ENCODE measurements around the gene MSANTD2.

MSANTD2 gene

GRCh38 chr11:124800226-124800929 lies at the start of gene MSANTD2:
Gene MSANTD2, minus strand, starts transcription at chr11:124800406. Its CDS starts 26 bp downstream, at chr11:124800380.
- H3K4me1 Mint-ChIP-seq = peaks cover 19% of the 10 kb centered on the region
- H3K9me3 Mint-ChIP-seq = no peaks in the 10 kb centered on the region
- H3K36me3 Mint-ChIP-seq = no peaks in the 10 kb centered on the region
- ATAC-seq (peak; percentile 94), DNase-seq (ENCODE audit: low spot score in 2 of 2) (peak; percentile 77 to 90)
- H3K27ac Mint-ChIP-seq = peak within 1 kb of the TSS; percentile 96
- peak within 1 kb of the TSS; percentile 91 for H3K4me3 Mint-ChIP-seq

GRCh38 chr11:124846070-124846673 lies 46.0 kb upstream of the MSANTD2 start:
- DNase-seq (ENCODE audit: low spot score in 2 of 2) = no peak
- Mint-ChIP-seq H3K9me3 (no peaks in the 10 kb centered on the region), H3K36me3 (no peaks in the 10 kb centered on the region), H3K27ac (no peak overlapping the region), H3K4me1 (no peaks in the 10 kb centered on the region), H3K4me3 (no peak overlapping the region)
- no peak for ATAC-seq

GRCh38 chr11:124844664-124845079 lies 44.5 kb upstream of the MSANTD2 start:
- Mint-ChIP-seq H3K9me3 (no peaks in the 10 kb centered on the region), H3K36me3 (no peaks in the 10 kb centered on the region), H3K27ac (no peak overlapping the region), H3K4me3 (no peak overlapping the region), H3K4me1 (peaks cover 6% of the 10 kb centered on the region)
- ATAC-seq = no peak
- no peak for DNase-seq (ENCODE audit: low spot score in 2 of 2)

- Mint-ChIP-seq H3K4me3 (no peak overlapping the region), H3K27ac (no peak overlapping the region), H3K4me1 (peaks cover 6% of the 10 kb centered on the region), H3K36me3 (no peaks in the 10 kb centered on the region), H3K9me3 (no peaks in the 10 kb centered on the region)
- DNase-seq (ENCODE audit: low spot score in 2 of 2) = no peak
- ATAC-seq = no peak
Observed at GRCh38 chr11:124843616-124843910, 43.4 kb upstream of the MSANTD2 start.

GRCh38 chr11:124842305-124842704 lies 42.1 kb upstream of the MSANTD2 start:
- no peak for DNase-seq (ENCODE audit: low spot score in 2 of 2)
- no peaks in the 10 kb centered on the region for H3K9me3 Mint-ChIP-seq
- H3K4me3 Mint-ChIP-seq = no peak overlapping the region
- no peak overlapping the region for H3K27ac Mint-ChIP-seq
- H3K4me1 Mint-ChIP-seq = peaks cover 6% of the 10 kb centered on the region
- H3K36me3 Mint-ChIP-seq = no peaks in the 10 kb centered on the region
- ATAC-seq = no peak

- H3K4me1 Mint-ChIP-seq = peaks cover 6% of the 10 kb centered on the region
- ATAC-seq = no peak
- H3K4me3 Mint-ChIP-seq = no peak overlapping the region
- H3K36me3 Mint-ChIP-seq = no peaks in the 10 kb centered on the region
- no peak overlapping the region for H3K27ac Mint-ChIP-seq
- no peaks in the 10 kb centered on the region for H3K9me3 Mint-ChIP-seq
- no peak for DNase-seq (ENCODE audit: low spot score in 2 of 2)
Observed at GRCh38 chr11:124841840-124842239, 41.6 kb upstream of the MSANTD2 start.

- Mint-ChIP-seq H3K27ac (no peak overlapping the region), H3K4me3 (no peak overlapping the region), H3K36me3 (no peaks in the 10 kb centered on the region), H3K9me3 (no peaks in the 10 kb centered on the region), H3K4me1 (peaks cover 9% of the 10 kb centered on the region)
- no peak for ATAC-seq
- DNase-seq (ENCODE audit: low spot score in 2 of 2) = no peak
Observed at GRCh38 chr11:124841201-124841600, 41.0 kb upstream of the MSANTD2 start.

- H3K9me3 Mint-ChIP-seq = no peaks in the 10 kb centered on the region
- peaks cover 12% of the 10 kb centered on the region for H3K4me1 Mint-ChIP-seq
- ATAC-seq = no peak
- no peak overlapping the region for H3K27ac Mint-ChIP-seq
- no peaks in the 10 kb centered on the region for H3K36me3 Mint-ChIP-seq
- DNase-seq (ENCODE audit: low spot score in 2 of 2) = no peak
- H3K4me3 Mint-ChIP-seq = no peak overlapping the region
Observed at GRCh38 chr11:124840666-124841065, 40.5 kb upstream of the MSANTD2 start.

- H3K4me3 Mint-ChIP-seq = peak overlapping the region; percentile 40
- DNase-seq (ENCODE audit: low spot score in 2 of 2) (no peak), ATAC-seq (no peak)
- no peak overlapping the region for H3K27ac Mint-ChIP-seq
- peaks cover 12% of the 10 kb centered on the region for H3K4me1 Mint-ChIP-seq
- no peaks in the 10 kb centered on the region for H3K36me3 Mint-ChIP-seq
- no peaks in the 10 kb centered on the region for H3K9me3 Mint-ChIP-seq
Observed at GRCh38 chr11:124839972-124840621, 39.9 kb upstream of the MSANTD2 start.

GRCh38 chr11:124839128-124839971 lies 39.1 kb upstream of the MSANTD2 start:
- Mint-ChIP-seq H3K4me3 (peak overlapping the region; percentile 40), H3K27ac (no peak overlapping the region), H3K36me3 (no peaks in the 10 kb centered on the region), H3K4me1 (peaks cover 12% of the 10 kb centered on the region), H3K9me3 (no peaks in the 10 kb centered on the region)
- no peak for DNase-seq (ENCODE audit: low spot score in 2 of 2)
- peak; percentile 4 for ATAC-seq

- no peak overlapping the region for H3K4me3 Mint-ChIP-seq
Observed at GRCh38 chr11:124838805-124839127, 38.6 kb upstream of the MSANTD2 start.

GRCh38 chr11:124837491-124837856 lies 37.3 kb upstream of the MSANTD2 start:
- Mint-ChIP-seq H3K27ac (no peak overlapping the region), H3K4me3 (no peak overlapping the region), H3K9me3 (no peaks in the 10 kb centered on the region), H3K36me3 (no peaks in the 10 kb centered on the region), H3K4me1 (peaks cover 12% of the 10 kb centered on the region)
- no peak for ATAC-seq
- no peak for DNase-seq (ENCODE audit: low spot score in 2 of 2)

More at GRCh38 chr11:124838805-124839127, 38.6 kb upstream of the MSANTD2 start:
- no peak overlapping the region for H3K27ac Mint-ChIP-seq
- H3K36me3 Mint-ChIP-seq = no peaks in the 10 kb centered on the region
- DNase-seq (ENCODE audit: low spot score in 2 of 2) (no peak), ATAC-seq (no peak)
- peaks cover 12% of the 10 kb centered on the region for H3K4me1 Mint-ChIP-seq
- H3K9me3 Mint-ChIP-seq = no peaks in the 10 kb centered on the region

GRCh38 chr11:124835918-124836317 lies 35.7 kb upstream of the MSANTD2 start:
- Mint-ChIP-seq H3K36me3 (no peaks in the 10 kb centered on the region), H3K27ac (no peak overlapping the region), H3K9me3 (no peaks in the 10 kb centered on the region), H3K4me3 (peak overlapping the region; percentile 58), H3K4me1 (peaks cover 12% of the 10 kb centered on the region)
- ATAC-seq (no peak), DNase-seq (ENCODE audit: low spot score in 2 of 2) (no peak)

- Mint-ChIP-seq H3K4me1 (peaks cover 6% of the 10 kb centered on the region), H3K36me3 (no peaks in the 10 kb centered on the region), H3K9me3 (no peaks in the 10 kb centered on the region), H3K27ac (no peak overlapping the region), H3K4me3 (no peak overlapping the region)
- DNase-seq (ENCODE audit: low spot score in 2 of 2) (no peak), ATAC-seq (no peak)
Observed at GRCh38 chr11:124834526-124835180, 34.4 kb upstream of the MSANTD2 start.

GRCh38 chr11:124832571-124832970 lies 32.4 kb upstream of the MSANTD2 start:
- Mint-ChIP-seq H3K4me1 (peaks cover 6% of the 10 kb centered on the region), H3K27ac (no peak overlapping the region), H3K4me3 (no peak overlapping the region), H3K9me3 (no peaks in the 10 kb centered on the region), H3K36me3 (no peaks in the 10 kb centered on the region)
- ATAC-seq (peak; percentile 23), DNase-seq (ENCODE audit: low spot score in 2 of 2) (no peak)

All from stimulated activated effector memory CD8-positive, alpha-beta T cell treated with anti-CD3 and anti-CD28 coated beads, Interleukin-12 subunit alpha, Interleukin-12 subunit beta, amount 100 ng/mL, for 72 hours (primary cell).